Kidney (tissue), 14 donors: Measurements from ENCODE around the gene RSPO3. TPM values are rescaled to one million over a fixed set of nuclear protein-coding genes. Genes with fewer than 3 reads are reported as not detected.

Experiments used
- DNase-seq, 5 donors: peaks; one replicate each; pipeline ENCODE4 v3.0.0-alpha.2; 2013 to 2020
- FAIRE-seq: peaks from 2 replicates; lab custom pipeline; 2012; peaks lifted over from hg19 to GRCh38; lab: Jason Lieb, UNC
- H3K27ac ChIP-seq, 2 donors: one replicate each; pipeline ENCODE4 v1.7.0; 2013; ENCODE audit warnings: low read depth in 2 of 2, low read length in 2 of 2, inconsistent platforms in 1 of 2
- H3K27me3 ChIP-seq: one replicate; pipeline ENCODE4 v1.7.1; 2013; ENCODE audit warnings: low read length, inconsistent platforms; ENCODE audit not compliant: control insufficient read depth, insufficient read depth
- H3K36me3 ChIP-seq, 3 donors: one replicate each; pipeline versions ENCODE4 v1.7.0 to v1.7.1; 2013; ENCODE audit warnings: low read length in 3 of 3, control low read depth in 1 of 3, inconsistent platforms in 1 of 3; ENCODE audit not compliant: insufficient read depth in 3 of 3, control insufficient read depth in 2 of 3
- H3K4me1 ChIP-seq, 3 donors: one replicate each; pipeline versions ENCODE4 v1.7.0 to v1.7.1; 2013; ENCODE audit warnings: low read length in 3 of 3, inconsistent platforms in 1 of 3, low read depth in 1 of 3; ENCODE audit not compliant: control insufficient read depth in 2 of 3, insufficient read depth in 2 of 3
- H3K4me3 ChIP-seq, 3 donors: one replicate each; pipeline versions ENCODE4 v1.7.0 to v1.8.1; 2013; ENCODE audit warnings: low read length in 3 of 3, control low read depth in 1 of 3, inconsistent platforms in 1 of 3
- H3K9ac ChIP-seq, 3 donors: one replicate each; pipeline versions ENCODE4 v1.7.0 to v1.7.1; 2013; ENCODE audit warnings: low read length in 3 of 3, control low read depth in 1 of 3, inconsistent platforms in 1 of 3
- H3K9me3 ChIP-seq, 3 donors: one replicate each; pipeline versions ENCODE4 v1.7.0 to v1.7.1; 2013; ENCODE audit warnings: low read length in 3 of 3, control low read depth in 1 of 3, inconsistent platforms in 1 of 3; ENCODE audit not compliant: control insufficient read depth in 2 of 3, insufficient read depth in 1 of 3
- CTCF ChIP-seq: IDR thresholded peaks from 3 replicates; pipeline ENCODE4 v1.5.1; 2012; ENCODE audit warnings: mild to moderate bottlenecking, moderate library complexity, borderline replicate concordance; ENCODE audit not compliant: insufficient read depth; ENCODE audit errors: extremely low read depth
- intact Hi-C: fragments of 100-400 bp; cut with DNase I; formaldehyde crosslinking; loops from one replicate; pipeline ENCODE4 v1.11.1; 2022
- polyA plus RNA-seq: library from polyadenylated mRNA; stranded (reverse); fragments of 350-450 nt; fragmentation: Illumina TruSeq; extraction: RNeasy Lipid Tissue Mini Kit (QIAGEN cat#74804); gene quantifications from one replicate; pipeline ENCODE4 v1.2.3, GENCODE V29; 2014; ENCODE audit warnings: low read depth, low replicate concordance; ENCODE audit not compliant: insufficient read depth
- total RNA-seq: library from RNA; stranded (reverse); fragmentation: NEBNext Ultra II Directional; extraction: Animal tissue kit (Norgen Biotek cat#: 25700); gene quantifications from one replicate; pipeline ENCODE4 v1.2.1, GENCODE V29; 2021
- donor health status: control.
- donor health status: control.
- donor health status: control.
- donor health status: control.
- donor health status: control.
- donor health status: DM: yes; HTN: yes; CAD: no.
- donor health status: Normal renal cell carcinoma (clear cell type).

Gene RSPO3
- total and polyA plus RNA-seq, 2 donors from 2014 or later: 1.2 to 8.9 TPM

- Histone ChIP-seq H3K4me1 (no peaks in the 10 kb centered on the region), H3K27me3 (no peaks in the 10 kb centered on the region), H3K9me3 (no peaks in the 10 kb centered on the region), H3K27ac (no peak overlapping the region), H3K36me3 (no peaks in the 10 kb centered on the region), H3K9ac (no peak overlapping the region), H3K4me3 (no peak overlapping the region)
- intact Hi-C loops: no loop called here
- TF ChIP-seq CTCF: no peak
- DNase-seq: no peak
- FAIRE-seq: no peak
Measured at GRCh38 chr6:127102859-127103258, 15.6 kb upstream of the RSPO3 start.

GRCh38 chr6:127103482-127103881 lies 15.0 kb upstream of the RSPO3 start:
- no peak for TF ChIP-seq CTCF
- FAIRE-seq: no peak

GRCh38 chr6:127107916-127108315 lies 10.6 kb upstream of the RSPO3 start:
- H3K36me3 ChIP-seq: no peaks in the 10 kb centered on the region
- intact Hi-C loops: no loop called here
- no peaks in the 10 kb centered on the region for H3K27me3 ChIP-seq
- FAIRE-seq: no peak
- no peak overlapping the region for H3K9ac ChIP-seq
- no peak overlapping the region for H3K27ac ChIP-seq
- no peak for DNase-seq
- TF ChIP-seq CTCF: no peak
- no peaks in the 10 kb centered on the region for H3K9me3 ChIP-seq
- H3K4me1 ChIP-seq: no peaks in the 10 kb centered on the region
- no peak overlapping the region for H3K4me3 ChIP-seq

More at GRCh38 chr6:127103482-127103881, 15.0 kb upstream of the RSPO3 start:
- Histone ChIP-seq H3K4me1 (no peaks in the 10 kb centered on the region), H3K27ac (no peak overlapping the region), H3K36me3 (no peaks in the 10 kb centered on the region), H3K9me3 (no peaks in the 10 kb centered on the region), H3K27me3 (no peaks in the 10 kb centered on the region), H3K9ac (no peak overlapping the region), H3K4me3 (no peak overlapping the region)
- no peak for DNase-seq
- intact Hi-C loops: no loop called here

GRCh38 chr6:127110712-127111111 lies 7.8 kb upstream of the RSPO3 start:
- FAIRE-seq (no peak), DNase-seq (no peak)
- no peaks in the 10 kb centered on the region for H3K36me3 ChIP-seq
- no peaks in the 10 kb centered on the region for H3K9me3 ChIP-seq
- H3K27ac ChIP-seq: no peak overlapping the region
- intact Hi-C loops: no loop called here
- no peak overlapping the region for H3K4me3 ChIP-seq
- no peak for TF ChIP-seq CTCF
- H3K27me3 ChIP-seq: no peaks in the 10 kb centered on the region
- no peaks in the 10 kb centered on the region for H3K4me1 ChIP-seq
- H3K9ac ChIP-seq: no peak overlapping the region
